Esophagus squamous epithelium (tissue), 4 donors: ENCODE measurements around the gene TEC.

Source experiments
- CTCF ChIP-seq, 6 experiments: fragments of 450-650 bp in 4 of 6; fragments of 200-600 bp in 2 of 6; sonication (generic) in 2 of 6; IDR thresholded peaks; one replicate each; pipeline ENCODE4 v1.5.1; 2016 to 2019; ENCODE audit warnings: antibody characterized with exemption in 6 of 6, mild to moderate bottlenecking in 4 of 6, moderate library complexity in 4 of 6
- POLR2A ChIP-seq, 4 donors: fragments of 450-650 bp; IDR thresholded peaks; one replicate each; pipeline ENCODE4 v1.6.1; 2017; ENCODE audit warnings: antibody characterized with exemption in 4 of 4, mild to moderate bottlenecking in 4 of 4, moderate library complexity in 3 of 4

GRCh38 chr4:48305508-48305907, 35.9 kb upstream of the TEC start:
- TF ChIP-seq POLR2A (IDR thresholded peaks at IDR 0.05) (no peak), CTCF (IDR thresholded peaks at IDR 0.05) (no peak)
